Right lobe of liver (tissue), 4 donors: Measurements from ENCODE around the gene PIK3CD.

Experiments used
- POLR2A ChIP-seq: fragments of 450-650 bp; IDR thresholded peaks from one replicate; pipeline ENCODE4 v1.6.1; 2017; ENCODE audit warnings: antibody characterized with exemption, mild to moderate bottlenecking
- TF ChIP-seq, protein P1 (sequence below), 4 donors: fragments of 200-600 bp in 3 of 4; fragments of 450-650 bp in 1 of 4; IDR thresholded peaks; one replicate each; pipeline versions ENCODE4 v1.5.1 to v1.8.0; 2016 to 2022; ENCODE audit warnings: antibody characterized with exemption in 4 of 4, mild to moderate bottlenecking in 2 of 4
- donor health status: DM: no; HTN: no; CAD: no.
- donor health status: DM: no; HTN: no; CAD: no.
- donor health status: DM: no; HTN: yes; CAD: no.

GRCh38 chr1:9758559-9759121 lies 107.1 kb downstream of the PIK3CD start:
- TF ChIP-seq, protein P1, sequence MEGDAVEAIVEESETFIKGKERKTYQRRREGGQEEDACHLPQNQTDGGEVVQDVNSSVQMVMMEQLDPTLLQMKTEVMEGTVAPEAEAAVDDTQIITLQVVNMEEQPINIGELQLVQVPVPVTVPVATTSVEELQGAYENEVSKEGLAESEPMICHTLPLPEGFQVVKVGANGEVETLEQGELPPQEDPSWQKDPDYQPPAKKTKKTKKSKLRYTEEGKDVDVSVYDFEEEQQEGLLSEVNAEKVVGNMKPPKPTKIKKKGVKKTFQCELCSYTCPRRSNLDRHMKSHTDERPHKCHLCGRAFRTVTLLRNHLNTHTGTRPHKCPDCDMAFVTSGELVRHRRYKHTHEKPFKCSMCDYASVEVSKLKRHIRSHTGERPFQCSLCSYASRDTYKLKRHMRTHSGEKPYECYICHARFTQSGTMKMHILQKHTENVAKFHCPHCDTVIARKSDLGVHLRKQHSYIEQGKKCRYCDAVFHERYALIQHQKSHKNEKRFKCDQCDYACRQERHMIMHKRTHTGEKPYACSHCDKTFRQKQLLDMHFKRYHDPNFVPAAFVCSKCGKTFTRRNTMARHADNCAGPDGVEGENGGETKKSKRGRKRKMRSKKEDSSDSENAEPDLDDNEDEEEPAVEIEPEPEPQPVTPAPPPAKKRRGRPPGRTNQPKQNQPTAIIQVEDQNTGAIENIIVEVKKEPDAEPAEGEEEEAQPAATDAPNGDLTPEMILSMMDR (IDR thresholded peaks at IDR 0.05), result no peak
- TF ChIP-seq POLR2A, result no peak
